GM18907 (cell line): ENCODE data around the gene RGL1.

Experiments used
- ATAC-seq: cut with Tn5 transposase; IDR thresholded peaks from one replicate; pipeline ENCODE4 v1.9.1; 2021; ENCODE audit warnings: mild to moderate bottlenecking, moderate library complexity; ENCODE audit not compliant: unreplicated experiment

RGL1 gene

DNA sequence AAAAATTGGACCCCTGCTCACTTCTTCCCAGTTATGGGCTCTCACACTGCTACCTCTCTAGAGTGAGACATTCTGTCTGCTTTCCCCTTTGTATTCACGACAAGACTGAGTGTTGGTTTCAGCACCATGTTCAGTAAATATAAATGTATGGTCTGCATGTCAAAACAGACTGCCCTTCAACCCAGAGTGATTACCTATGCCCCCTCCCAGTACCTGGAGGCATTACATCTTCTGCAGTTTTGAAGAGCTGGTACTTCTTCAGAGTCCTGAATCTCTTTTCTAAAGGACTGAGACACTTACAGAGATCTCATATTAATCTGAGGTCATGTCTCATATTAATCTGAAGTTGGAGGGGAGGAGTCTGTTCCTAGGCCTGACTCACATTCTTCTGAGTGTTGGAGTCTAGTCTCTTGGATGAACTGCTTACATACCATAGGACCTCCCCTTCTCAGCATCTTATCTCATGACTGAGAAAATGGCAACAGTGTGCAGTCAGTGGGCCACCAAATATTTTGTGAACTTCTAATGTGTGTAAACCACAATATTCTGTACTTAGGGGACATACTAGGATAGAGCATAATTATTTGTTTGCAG is 80.3 kb downstream of the RGL1 start:
- ATAC-seq, result no peak

GRCh38 chr1:183886083-183886828 is 81.3 kb downstream of the RGL1 start:
- ATAC-seq, result no peak

DNA sequence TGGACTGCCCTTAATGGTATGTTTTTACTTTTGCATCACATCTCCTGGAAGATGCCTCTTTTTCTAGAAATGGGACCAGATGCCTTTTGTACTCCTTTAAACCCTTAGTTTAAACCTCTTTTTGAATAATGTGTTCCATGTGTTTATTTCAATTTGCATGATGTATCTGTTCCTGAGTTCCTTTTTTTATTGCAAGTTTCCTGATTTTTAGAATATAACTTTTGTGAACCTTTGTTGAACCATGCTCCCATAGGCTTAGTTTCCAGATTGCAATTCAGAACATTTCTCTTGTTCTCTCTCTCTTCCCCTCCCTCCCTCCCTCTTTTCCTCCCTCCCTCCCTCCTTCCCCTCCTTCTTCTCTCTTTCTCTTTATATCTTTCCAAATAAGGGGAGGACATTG is 81.9 kb downstream of the RGL1 start:
- no peak for ATAC-seq

DNA sequence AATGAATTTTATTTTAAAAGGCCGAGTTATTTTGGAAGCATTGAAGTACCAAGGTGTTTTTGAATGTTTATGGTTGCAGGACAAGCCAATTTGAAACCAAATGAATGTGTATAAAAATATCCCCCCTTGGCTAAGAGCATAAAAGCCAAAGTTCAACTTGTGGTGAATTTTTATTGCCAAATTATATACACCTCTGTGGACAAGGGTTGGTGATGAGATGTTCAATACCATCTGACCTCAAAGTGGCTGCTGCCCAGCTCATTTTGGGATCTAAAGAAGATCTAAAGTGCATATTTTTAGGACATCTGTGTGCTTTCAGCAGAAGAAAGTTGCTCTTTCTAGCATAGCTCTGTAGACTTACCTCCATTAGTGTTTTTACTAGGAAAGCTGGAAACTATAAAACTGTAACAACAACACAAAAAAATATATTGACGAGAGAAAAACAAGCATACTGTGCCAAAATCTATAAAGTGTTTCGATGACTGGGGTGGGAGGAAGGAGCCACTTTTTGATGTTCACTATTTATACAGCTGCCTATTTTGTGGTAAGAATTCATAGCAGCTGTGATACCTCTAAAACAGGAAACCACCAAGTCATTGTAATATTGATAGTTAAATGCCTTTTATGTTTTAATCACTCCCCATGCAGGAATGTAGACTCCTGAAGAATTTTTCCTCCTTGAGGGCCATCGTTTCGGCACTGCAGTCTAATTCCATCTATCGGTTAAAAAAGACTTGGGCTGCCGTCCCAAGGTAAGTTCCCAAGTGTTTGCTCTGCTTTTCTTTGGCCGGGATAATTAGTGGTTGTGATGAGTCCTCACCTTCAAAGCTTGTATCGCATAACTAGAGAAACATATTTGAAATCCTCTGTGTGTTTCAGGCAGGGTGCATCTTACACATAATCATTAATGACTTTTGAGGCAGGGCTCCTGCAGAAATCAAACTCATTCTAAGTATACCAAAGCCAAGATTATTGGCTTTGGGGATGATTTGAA is 83.2 kb downstream of the RGL1 start:
- no peak for ATAC-seq

GRCh38 chr1:183889095-183889494 is 84.2 kb downstream of the RGL1 start:
- ATAC-seq, result no peak

DNA sequence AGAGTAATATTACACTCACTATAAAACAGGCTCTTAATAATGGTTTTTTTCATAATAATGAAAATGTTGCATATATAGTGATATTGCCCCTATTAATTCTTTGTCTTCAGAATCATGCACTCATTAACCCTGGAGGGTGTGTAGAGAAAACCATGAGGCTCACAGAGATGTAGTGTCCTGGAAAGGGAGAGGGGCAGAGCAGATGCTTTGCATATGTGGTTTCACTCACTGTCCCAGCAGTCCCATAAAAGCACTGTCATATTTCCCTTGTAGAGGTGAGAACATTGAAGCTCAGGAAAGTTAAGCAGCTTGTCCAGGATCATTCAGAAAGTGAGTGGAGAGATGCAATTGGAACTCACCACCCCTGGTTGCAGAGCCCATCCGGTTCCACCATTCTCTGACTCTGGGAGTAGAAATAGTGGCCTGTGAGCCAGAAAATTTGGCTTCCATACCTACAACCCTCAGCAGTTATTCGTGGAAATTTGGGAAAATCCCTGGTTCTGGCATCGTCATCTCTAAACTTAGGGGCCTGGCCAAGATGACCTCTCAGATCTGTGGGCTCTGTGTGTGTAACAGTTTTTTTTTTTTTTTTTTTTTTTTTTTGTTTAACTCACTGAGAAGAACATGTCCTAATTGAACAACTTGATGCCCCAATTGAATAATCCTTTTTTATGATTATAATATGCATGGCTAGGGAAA is 86.4 kb downstream of the RGL1 start:
- peak; percentile 83 for ATAC-seq

GRCh38 chr1:183892351-183892793 is 87.5 kb downstream of the RGL1 start:
- ATAC-seq, result no peak

DNA sequence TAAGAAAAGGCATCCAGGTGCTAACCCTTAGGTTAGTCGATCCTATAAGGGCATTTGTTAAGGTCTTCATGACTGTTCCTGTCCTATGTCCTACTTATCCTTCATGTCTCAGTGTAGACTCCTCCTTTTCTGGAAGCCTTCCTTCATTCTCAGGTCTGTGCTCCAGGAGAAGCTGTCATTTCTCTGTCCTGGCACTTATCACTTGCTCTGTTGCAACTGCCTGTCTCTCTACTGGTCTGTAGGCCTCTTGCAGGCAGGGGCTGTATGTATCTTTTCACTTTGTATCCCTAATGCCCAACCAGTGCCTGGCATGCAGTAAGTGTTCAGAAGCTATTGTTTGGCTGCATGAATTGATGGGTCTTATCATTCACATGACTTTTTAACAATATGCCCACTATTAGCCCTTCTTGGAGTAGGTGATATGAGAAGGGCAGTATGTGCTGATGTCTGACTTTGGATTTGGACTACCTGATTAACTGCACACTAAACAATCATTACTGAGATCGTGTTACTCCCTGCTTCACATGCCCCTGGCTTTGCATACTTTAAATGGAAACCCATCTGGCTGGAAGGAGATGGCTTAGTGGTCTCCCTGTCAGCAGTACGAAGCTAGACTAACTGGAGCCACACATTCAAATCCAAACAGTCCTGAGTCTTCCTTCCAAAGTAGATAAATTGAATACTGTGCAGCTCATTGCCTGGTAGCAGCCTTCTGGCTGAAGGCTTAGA is 88.8 kb downstream of the RGL1 start:
- no peak for ATAC-seq

DNA sequence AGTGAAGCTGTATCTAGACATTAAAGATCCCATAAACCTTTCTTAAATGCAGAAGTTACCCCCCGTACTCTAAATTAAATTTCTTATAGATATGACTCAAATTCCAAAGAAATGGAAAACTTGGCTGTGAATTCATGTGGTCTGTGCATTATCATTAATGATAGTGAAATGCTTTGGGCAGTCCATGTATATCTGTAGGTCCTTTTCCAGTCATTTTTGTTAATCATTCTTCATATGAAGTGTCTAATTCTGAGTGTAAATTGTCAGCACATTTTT is 89.3 kb downstream of the RGL1 start:
- ATAC-seq, result no peak

DNA sequence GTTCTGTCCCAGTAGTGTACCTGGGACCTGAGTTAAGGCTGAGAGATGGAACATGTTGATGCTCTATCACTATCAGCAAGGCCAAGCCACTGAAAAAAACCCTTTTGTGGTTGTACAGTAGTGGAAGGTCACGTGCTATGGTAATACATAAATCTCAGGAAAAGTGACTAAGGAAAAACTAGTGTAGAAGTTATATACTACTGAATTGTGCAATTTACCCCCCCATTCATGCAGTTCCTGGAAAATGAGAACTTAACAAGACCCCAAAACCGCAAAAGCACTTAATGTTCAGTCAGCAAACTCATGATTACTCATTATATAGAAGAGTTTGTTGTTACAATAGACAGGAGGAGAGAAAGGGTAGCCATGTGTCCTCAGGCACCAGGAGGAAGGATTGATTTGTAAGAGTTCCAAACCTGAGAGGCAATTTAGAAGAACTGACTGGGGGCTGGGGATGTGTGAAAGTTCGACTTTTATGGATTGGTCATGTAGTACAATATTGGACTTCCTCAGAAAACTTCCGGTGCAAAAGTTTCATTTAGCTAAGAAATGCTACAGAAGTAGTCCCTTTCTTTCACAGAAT is 91.6 kb downstream of the RGL1 start:
- no peak for ATAC-seq

DNA sequence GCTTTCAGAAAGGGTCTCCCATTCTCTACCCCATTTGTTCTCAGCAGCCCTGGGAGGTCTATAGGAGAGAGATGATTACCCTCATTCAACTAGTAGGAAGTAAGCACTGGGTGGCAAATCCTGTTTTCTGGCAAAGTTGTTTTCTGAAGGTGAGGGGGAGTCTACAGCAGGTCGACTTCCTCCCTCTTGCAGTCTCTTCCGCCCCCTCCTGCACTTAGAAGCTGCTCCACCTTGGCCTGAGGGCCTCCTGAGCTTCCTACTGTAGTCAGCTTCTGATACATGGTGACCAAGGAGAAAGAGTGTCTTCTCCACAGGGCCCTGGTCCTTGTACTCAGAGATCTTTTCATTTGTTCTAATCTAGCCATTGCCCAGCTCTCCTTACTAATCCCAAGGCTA is 93.1 kb downstream of the RGL1 start:
- peak; percentile 25 for ATAC-seq

DNA sequence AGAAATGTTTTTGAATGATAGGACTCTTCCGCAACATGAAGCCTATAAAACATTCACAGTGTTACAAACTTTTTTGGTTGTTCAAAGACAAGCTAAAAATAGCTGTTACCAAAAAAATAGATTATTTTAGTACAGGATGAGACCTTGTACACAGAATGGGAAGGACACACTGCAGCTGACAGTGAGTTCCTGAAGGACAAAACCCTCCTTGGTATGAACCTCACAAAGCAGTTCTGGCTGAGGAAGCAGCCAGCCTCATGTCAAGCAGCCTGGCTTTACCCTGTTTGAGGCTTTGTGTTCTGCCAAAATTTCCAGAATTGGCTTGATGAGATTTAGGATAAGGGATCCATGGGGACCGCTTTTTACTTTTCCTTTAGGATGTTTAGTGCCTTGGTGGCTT is 93.7 kb downstream of the RGL1 start:
- no peak for ATAC-seq

- ATAC-seq, result no peak
Observed at GRCh38 chr1:183901748-183902330, 96.9 kb downstream of the RGL1 start.

GRCh38 chr1:183903101-183903500 is 98.2 kb downstream of the RGL1 start:
- ATAC-seq, result no peak

GRCh38 chr1:183905508-183906113 is 100.7 kb downstream of the RGL1 start:
- ATAC-seq, result no peak

- ATAC-seq, result no peak
Observed at GRCh38 chr1:183907070-183907469, 102.2 kb downstream of the RGL1 start.

DNA sequence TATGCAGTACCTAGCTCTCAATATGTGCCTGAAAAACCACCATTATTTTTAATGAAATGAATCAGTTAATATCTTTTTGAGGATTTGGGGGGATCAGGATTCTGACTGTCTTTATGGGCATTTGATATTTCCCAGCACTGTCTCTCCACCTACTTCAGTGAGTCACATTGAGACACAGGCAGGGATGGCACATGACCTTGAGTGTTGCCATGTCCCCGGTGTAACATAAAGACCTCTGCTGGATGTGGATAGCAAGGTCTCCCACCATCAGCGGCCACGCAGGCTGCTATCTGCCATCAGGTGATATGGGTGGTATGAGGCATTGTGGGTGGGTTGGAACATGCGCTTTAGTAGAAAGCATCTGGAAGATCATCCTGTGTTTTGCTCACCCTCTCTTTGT is 103.2 kb downstream of the RGL1 start:
- no peak for ATAC-seq

- ATAC-seq, result no peak
Observed at GRCh38 chr1:183909672-183910071, 104.8 kb downstream of the RGL1 start.

GRCh38 chr1:183910845-183911244 is 105.9 kb downstream of the RGL1 start:
- peak; percentile 31 for ATAC-seq
